ENCODE results near the gene SIGLEC8. TPM values are rescaled to one million over a fixed set of nuclear protein-coding genes. Genes with fewer than 3 reads are reported as not detected.

The SIGLEC8 gene
- total and polyA plus RNA-seq, 2 of the 4 experiments (the other 2 are of a cell fraction), result not detected

- H3K4me2 ChIP-seq (ENCODE audit: low read depth, low read length), result no peak overlapping the region
- no peak overlapping the region for H2BK15ac ChIP-seq (ENCODE audit: low read depth, low read length)
- ChIA-PET POLR2A (ENCODE audit: unreplicated experiment) (no interaction called here), CTCF (interaction anchor here (0.9 to 2.1 kb wide), 2 partner anchors 8 to 150 kb away, joined by 6 to 8 read pairs; no protein-coding TSS in a partner anchor)
- H3K36me3 ChIP-seq (ENCODE audit: control insufficient read depth, insufficient read depth, low read length), result no peaks in the 10 kb centered on the region
- H3K4ac ChIP-seq (ENCODE audit: low read depth, low read length), result no peak overlapping the region
- DNase-seq, result no peak
- no peak overlapping the region for H2BK20ac ChIP-seq (ENCODE audit: low read depth, low read length)
- no peak overlapping the region for H2BK5ac ChIP-seq (ENCODE audit: low read depth, low read length, poor library complexity, severe bottlenecking)
- no peaks in the 10 kb centered on the region for H4K20me1 ChIP-seq (ENCODE audit: insufficient read depth, low read length)
- H3K14ac ChIP-seq (replicated peaks; ENCODE audit: low read depth, low read length), result no peak overlapping the region
- no TSS peak for BruUV-seq (replicated peaks)
- no peak for ATAC-seq (ENCODE audit: low read depth)
- H4K5ac ChIP-seq (ENCODE audit: low read depth, low read length), result no peak overlapping the region
- dilution Hi-C loops (cut with HindIII; ENCODE audit: low sequenced_read_pairs, unreplicated experiment) (no loop called here), in situ Hi-C loops (cut with MboI; ENCODE audit: low sequenced_read_pairs) (no loop called here), intact Hi-C loops (cut with micrococcal nuclease) (no loop called here)
- H2AFZ ChIP-seq (replicated peaks; ENCODE audit: low read length, poor library complexity), result no peak overlapping the region
- H3K4me1 ChIP-seq (ENCODE audit: control insufficient read depth, insufficient read depth, low read length), result no peaks in the 10 kb centered on the region
- no peak overlapping the region for H3K56ac ChIP-seq (ENCODE audit: extremely low read depth, insufficient read depth, low read length)
- no peak overlapping the region for H4K8ac ChIP-seq (ENCODE audit: low read depth in 2 of 2, low read length in 2 of 2)
- H3K4me3 ChIP-seq (ENCODE audit: insufficient read depth, low read depth, low read length), result no peak overlapping the region
- H3K79me1 ChIP-seq (ENCODE audit: low read depth in 1 of 2, low read length in 2 of 2), result no peaks in the 10 kb centered on the region
- no peaks in the 10 kb centered on the region for H3K27me3 ChIP-seq (ENCODE audit: control insufficient read depth, insufficient read depth, low read length)
- no peak overlapping the region for H2BK120ac ChIP-seq (ENCODE audit: low read depth, low read length)
- WGBS, 2 experiments (ENCODE audit: extremely low coverage in 2 of 2, insufficient read length in 1 of 2), result no CpG with 5 or more reads among the region's 3 CpGs
- no peak overlapping the region for H3K23ac ChIP-seq (ENCODE audit: low read depth, low read length)
- no peaks in the 10 kb centered on the region for H3K9me1 ChIP-seq (ENCODE audit: insufficient read depth, low read length)
- H3K9ac ChIP-seq (ENCODE audit: low read depth, low read length), result no peak overlapping the region
- no peak overlapping the region for H2AK5ac ChIP-seq (ENCODE audit: low read depth, low read length)
- no peaks in the 10 kb centered on the region; the same call in 1 of the 2 replicates for H3K9me3 ChIP-seq (ENCODE audit: control insufficient read depth, insufficient read depth, low read length)
- TF ChIP-seq CTCF (conservative IDR thresholded peaks at IDR 0.05; ENCODE audit: low read depth, low read length), result no peak
- TF ChIP-seq, protein P1, sequence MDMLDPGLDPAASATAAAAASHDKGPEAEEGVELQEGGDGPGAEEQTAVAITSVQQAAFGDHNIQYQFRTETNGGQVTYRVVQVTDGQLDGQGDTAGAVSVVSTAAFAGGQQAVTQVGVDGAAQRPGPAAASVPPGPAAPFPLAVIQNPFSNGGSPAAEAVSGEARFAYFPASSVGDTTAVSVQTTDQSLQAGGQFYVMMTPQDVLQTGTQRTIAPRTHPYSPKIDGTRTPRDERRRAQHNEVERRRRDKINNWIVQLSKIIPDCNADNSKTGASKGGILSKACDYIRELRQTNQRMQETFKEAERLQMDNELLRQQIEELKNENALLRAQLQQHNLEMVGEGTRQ (IDR thresholded peaks at IDR 0.05; ENCODE audit: low read depth, low read length), result no peak
- no peak for TF ChIP-seq MXI1 (IDR thresholded peaks at IDR 0.05; ENCODE audit: borderline replicate concordance, low read depth, low read length)
- TF ChIP-seq POLR2A (IDR thresholded peaks at IDR 0.05; ENCODE audit: low read depth, low read length), result no peak
- no peak for TF ChIP-seq NFE2L2 (IDR thresholded peaks at IDR 0.05; ENCODE audit: low read depth, low read length)
- no peak for TF ChIP-seq FOS (IDR thresholded peaks at IDR 0.05; ENCODE audit: low read depth, low read length)
- TF ChIP-seq CHD1 (IDR thresholded peaks at IDR 0.05; ENCODE audit: low read depth, low read length), result no peak
- no peak for TF ChIP-seq RAD21 (IDR thresholded peaks at IDR 0.05; ENCODE audit: low read length)
- no peak overlapping the region for H4K91ac ChIP-seq (ENCODE audit: insufficient read depth, low read depth, low read length)
- no peak overlapping the region for H3K18ac ChIP-seq (ENCODE audit: low read depth, low read length)
- no peak overlapping the region for H3K27ac ChIP-seq (ENCODE audit: insufficient read depth, low read length)
- H2AK9ac ChIP-seq (replicated peaks; ENCODE audit: low read depth, low read length, poor library complexity), result no peak overlapping the region
These were observed 48.9 kb upstream of the SIGLEC8 start for GRCh38 chr19:51507192-51507591.

Data from IMR-90 (cell line).